Common myeloid progenitor, CD34-positive (primary cell): ENCODE results near the gene C2orf81.

ENCODE experiments used
- CTCF ChIA-PET: fragments of 350-600 bp; sonication (Branson Sonifier 250); formaldehyde crosslinking; loops from one replicate; lab custom pipeline; 2021; ENCODE audit warnings: antibody characterized with exemption; lab: Charles Lee
- POLR2A ChIA-PET: fragments of 350-600 bp; sonication (Branson Sonifier 250); formaldehyde crosslinking; loops from one replicate; lab custom pipeline; 2021; ENCODE audit warnings: antibody characterized with exemption; lab: Charles Lee
- DNase-seq, 3 donors: peaks; one replicate each; pipeline versions ENCODE4 v3.0.0 to v3.0.0-alpha.2; 2013
- H3K27ac ChIP-seq, 2 experiments: 1 replicate in 1 of 2; 2 replicates in 1 of 2; pipeline ENCODE4 v1.7.0; 2013; ENCODE audit warnings: inconsistent platforms in 2 of 2, low read length in 2 of 2, mild to moderate bottlenecking in 2 of 2, low read depth in 1 of 2, moderate library complexity in 1 of 2; ENCODE audit not compliant: severe bottlenecking in 2 of 2, insufficient read depth in 1 of 2, poor library complexity in 1 of 2
- H3K27me3 ChIP-seq, 5 experiments: replicated peaks in 2 of 5; 1 replicate in 3 of 5; 2 replicates in 2 of 5; pipeline versions ENCODE4 v1.6.1 to v1.7.0; 2013; ENCODE audit warnings: low read length in 4 of 5, mild to moderate bottlenecking in 2 of 5, moderate library complexity in 2 of 5, inconsistent platforms in 1 of 5; ENCODE audit not compliant: insufficient read depth in 5 of 5, control insufficient read depth in 4 of 5
- H3K36me3 ChIP-seq, 4 experiments: 1 replicate in 2 of 4; 2 replicates in 2 of 4; pipeline versions ENCODE4 v1.6.1 to v1.7.0; 2013; ENCODE audit warnings: low read length in 3 of 4, control low read depth in 1 of 4, mild to moderate bottlenecking in 1 of 4; ENCODE audit not compliant: control insufficient read depth in 4 of 4, insufficient read depth in 4 of 4
- H3K4me1 ChIP-seq, 4 experiments: 1 replicate in 3 of 4; 2 replicates in 1 of 4; pipeline versions ENCODE4 v1.6.1 to v1.7.1; 2013; ENCODE audit warnings: low read length in 3 of 4, mild to moderate bottlenecking in 3 of 4, control low read depth in 1 of 4, inconsistent platforms in 1 of 4, moderate library complexity in 1 of 4; ENCODE audit not compliant: control insufficient read depth in 4 of 4, insufficient read depth in 4 of 4; ENCODE audit errors: control extremely low read depth in 1 of 4
- H3K4me3 ChIP-seq, 7 experiments: 1 replicate in 4 of 7; 2 replicates in 3 of 7; pipeline versions ENCODE4 v1.5.1 to v1.7.0; 2013; ENCODE audit warnings: mild to moderate bottlenecking in 7 of 7, low read length in 6 of 7, moderate library complexity in 6 of 7, inconsistent platforms in 2 of 7, low read depth in 2 of 7, control low read depth in 1 of 7; ENCODE audit not compliant: insufficient read depth in 4 of 7, control insufficient read depth in 1 of 7; ENCODE audit errors: extremely low read depth in 1 of 7
- H3K9me3 ChIP-seq, 5 experiments: 1 replicate in 4 of 5; 2 replicates in 1 of 5; pipeline versions ENCODE4 v1.6.1 to v1.7.1; 2013; ENCODE audit warnings: low read length in 4 of 5, mild to moderate bottlenecking in 2 of 5, inconsistent platforms in 1 of 5, low read depth in 1 of 5, moderate library complexity in 1 of 5; ENCODE audit not compliant: control insufficient read depth in 4 of 5, insufficient read depth in 2 of 5; ENCODE audit errors: control extremely low read depth in 1 of 5
- WGBS: methylation state at CpG from one replicate; pipeline ENCODE4 v1.1.5; 2013; ENCODE audit not compliant: insufficient coverage; 5-methylcytosine and 5-hydroxymethylcytosine counted together

Gene C2orf81

GRCh38 chr2:74391580-74392448 is 29.6 kb downstream of the C2orf81 start:
- H3K36me3 ChIP-seq, result no peaks in the 10 kb centered on the region
- H3K27ac ChIP-seq, result peak overlapping the region; percentile 97 to 98
- peak; percentile 95 to 97 (median 96) for DNase-seq
- H3K4me3 ChIP-seq, result peak overlapping the region; percentile 70 to 98 (median 90)
- CTCF ChIA-PET, result interaction anchor here (0.7 to 4.0 kb wide), 9 partner anchors 8 to 195 kb away, joined by 3 to 29 read pairs (median 5); partner anchors contain the start of gene DCTN1
- no peaks in the 10 kb centered on the region for H3K9me3 ChIP-seq
- H3K27me3 ChIP-seq, result no peaks in the 10 kb centered on the region
- 2% methylated on average over 38 of the region's 62 CpGs for WGBS
- POLR2A ChIA-PET, result interaction anchor here (0.6 kb wide), 2 partner anchors 57 to 74 kb away, joined by 3 read pairs; no protein-coding TSS in a partner anchor
- peaks cover 11 to 19% (median 14%) of the 10 kb centered on the region in 4 experiments for H3K4me1 ChIP-seq

DNA sequence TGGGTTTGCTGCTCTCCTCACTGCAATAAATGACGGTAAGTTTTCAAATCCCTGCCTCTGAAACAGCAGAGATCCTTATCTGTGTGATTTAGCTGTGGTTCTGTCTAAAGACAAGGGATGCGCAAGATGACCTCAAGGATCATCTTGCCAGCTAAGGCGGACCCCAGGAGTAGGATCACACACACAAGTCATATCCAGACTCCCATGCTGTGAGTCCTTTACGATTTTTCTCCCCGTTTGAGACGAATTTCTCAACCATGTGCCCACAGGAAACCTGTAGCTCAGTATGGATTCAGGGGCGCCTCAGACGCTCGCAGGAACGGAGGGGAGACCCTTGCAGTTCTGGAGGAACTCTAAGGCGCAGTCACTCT is 30.2 kb downstream of the C2orf81 start:
- POLR2A ChIA-PET, result interaction anchor here (0.6 kb wide), 2 partner anchors 56 to 74 kb away, joined by 3 read pairs; no protein-coding TSS in a partner anchor
- Histone ChIP-seq H3K36me3 (no peaks in the 10 kb centered on the region), H3K27me3 (no peaks in the 10 kb centered on the region), H3K9me3 (no peaks in the 10 kb centered on the region), H3K4me3 (peak overlapping the region; percentile 70 to 98 (median 90)), H3K4me1 (peaks cover 11 to 19% (median 14%) of the 10 kb centered on the region in 4 experiments), H3K27ac (peak overlapping the region; percentile 97 to 98)
- CTCF ChIA-PET, result interaction anchor here (0.6 to 4.0 kb wide), 9 partner anchors 9 to 181 kb away, joined by 3 to 29 read pairs (median 5); partner anchors contain the start of gene DCTN1
- peak in 2 of 3 donors; percentile 48 to 61 for DNase-seq
- WGBS, result 0% methylated on average over 10 of the region's 11 CpGs

- DNase-seq, result no peak
- CTCF ChIA-PET, result interaction anchor here (0.6 to 4.0 kb wide), 7 partner anchors 9 to 180 kb away, joined by 3 to 29 read pairs (median 7); no protein-coding TSS in a partner anchor
- Histone ChIP-seq H3K4me1 (peaks cover 11 to 19% (median 14%) of the 10 kb centered on the region in 4 experiments), H3K4me3 (peak overlapping the region in 6 of 7 experiments; percentile 76 to 98 (median 92)), H3K27ac (no peak overlapping the region), H3K9me3 (no peaks in the 10 kb centered on the region), H3K27me3 (no peaks in the 10 kb centered on the region), H3K36me3 (peaks cover 0 to under 1% (median 0%) of the 10 kb centered on the region in 4 experiments)
- POLR2A ChIA-PET, result interaction anchor here (0.6 to 0.7 kb wide), 2 partner anchors 56 to 415 kb away, joined by 3 read pairs; no protein-coding TSS in a partner anchor
- WGBS, result 80% methylated on average over 1 of the region's 5 CpGs
Measured at GRCh38 chr2:74390606-74391005, 30.8 kb downstream of the C2orf81 start.

DNA sequence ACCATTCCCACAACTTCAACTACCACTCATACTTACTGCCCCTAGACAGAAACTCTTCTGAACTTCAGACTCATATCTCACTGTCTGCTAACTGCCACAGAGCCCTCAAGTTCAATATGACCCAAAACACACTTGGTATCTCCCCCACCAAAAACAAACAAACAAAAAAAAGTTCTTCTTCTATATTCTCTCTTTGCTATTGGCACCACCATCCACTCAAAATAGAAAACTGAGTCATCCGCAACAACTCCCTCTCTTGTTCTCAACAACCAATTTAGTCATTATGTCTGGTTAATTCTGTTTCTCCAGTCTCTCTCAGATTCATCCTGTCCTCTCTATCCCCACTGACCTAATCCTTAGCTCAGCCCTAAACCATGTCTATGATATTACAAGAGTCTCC is 34.1 kb downstream of the C2orf81 start:
- ChIA-PET POLR2A (no interaction called here), CTCF (interaction anchor here (1.4 kb wide), 1 partner anchor 12 kb away, joined by 4 read pairs; no protein-coding TSS in a partner anchor)
- no peak overlapping the region for H3K27ac ChIP-seq
- peaks cover 11 to 19% (median 14%) of the 10 kb centered on the region in 4 experiments for H3K4me1 ChIP-seq
- H3K4me3 ChIP-seq, result no peak overlapping the region
- DNase-seq, result no peak
- H3K27me3 ChIP-seq, result no peaks in the 10 kb centered on the region
- WGBS, result 100% methylated on average over 1 of the region's 1 CpG
- H3K9me3 ChIP-seq, result no peaks in the 10 kb centered on the region
- peaks cover 0 to 22% (median 6%) of the 10 kb centered on the region in 4 experiments for H3K36me3 ChIP-seq

- peak in 1 of 3 donors; percentile 6 for DNase-seq
- peaks cover 0 to 22% (median 6%) of the 10 kb centered on the region in 4 experiments for H3K36me3 ChIP-seq
- H3K4me1 ChIP-seq, result peaks cover 3 to 9% (median 4%) of the 10 kb centered on the region in 4 experiments
- 89% methylated on average over 5 of the region's 8 CpGs for WGBS
- CTCF ChIA-PET, result no interaction called here
- H3K27ac ChIP-seq, result no peak overlapping the region
- H3K4me3 ChIP-seq, result no peak overlapping the region
- H3K9me3 ChIP-seq, result no peaks in the 10 kb centered on the region
- POLR2A ChIA-PET, result no interaction called here
- no peaks in the 10 kb centered on the region for H3K27me3 ChIP-seq
Measured at GRCh38 chr2:74385396-74385795, 36.0 kb downstream of the C2orf81 start.

GRCh38 chr2:74384051-74384450 is 37.4 kb downstream of the C2orf81 start:
- no peaks in the 10 kb centered on the region for H3K9me3 ChIP-seq
- no peak overlapping the region for H3K27ac ChIP-seq
- ChIA-PET POLR2A (no interaction called here), CTCF (no interaction called here)
- WGBS, result no CpG with 5 or more reads among the region's 3 CpGs
- H3K27me3 ChIP-seq, result no peaks in the 10 kb centered on the region
- H3K4me3 ChIP-seq, result no peak overlapping the region
- no peak for DNase-seq
- H3K36me3 ChIP-seq, result peaks cover 0 to 22% (median 6%) of the 10 kb centered on the region in 4 experiments
- H3K4me1 ChIP-seq, result peaks cover 0 to 11% (median 5%) of the 10 kb centered on the region in 4 experiments
